Fibroblast of the aortic adventitia (primary cell): ENCODE measurements around the gene BMI1. TPM values are rescaled to one million over a fixed set of nuclear protein-coding genes. Genes with fewer than 3 reads are reported as not detected.

Source experiments
- DNase-seq: peaks from one replicate; pipeline ENCODE4 v3.0.0-alpha.2; 2010; ENCODE audit warnings: low read depth
- H3K4me3 ChIP-seq: 2 replicates; pipeline ENCODE4 v1.5.1; 2011; ENCODE audit warnings: low read depth, mild to moderate bottlenecking, control low read depth, low read length, moderate library complexity
- CTCF ChIP-seq: IDR thresholded peaks from 2 replicates; pipeline ENCODE4 v1.5.1; 2011; ENCODE audit warnings: mild to moderate bottlenecking, low read length, control low read depth, inconsistent platforms; ENCODE audit not compliant: insufficient read depth
- total RNA-seq: library from RNA; depleted of rRNA; stranded (reverse); fragments of >200 nt; gene quantifications from 2 replicates; pipeline ENCODE4 v1.2.3, GENCODE V29; 2012; ENCODE audit warnings: low replicate concordance

The BMI1 gene
- total RNA-seq, 1 donor = 60.9 TPM

GRCh38 chr10:22310928-22311327, 10.0 kb upstream of the BMI1 start:
- H3K4me3 ChIP-seq = no peak overlapping the region
- DNase-seq = no peak
- TF ChIP-seq CTCF = no peak

- no peak overlapping the region for H3K4me3 ChIP-seq
- no peak for DNase-seq
- no peak for TF ChIP-seq CTCF
Observed at GRCh38 chr10:22314852-22315251, 6.0 kb upstream of the BMI1 start.

- peak overlapping the region; percentile 73 for H3K4me3 ChIP-seq
- no peak for DNase-seq
- no peak for TF ChIP-seq CTCF
Observed at GRCh38 chr10:22315455-22316285, 5.2 kb upstream of the BMI1 start.

- peak; percentile 89 for DNase-seq
- no peak for TF ChIP-seq CTCF
Observed at GRCh38 chr10:22316286-22317075, 4.4 kb upstream of the BMI1 start, which contains the start of gene COMMD3. Gene COMMD3, plus strand, starts transcription at chr10:22316388. Its CDS starts 30 bp downstream, at chr10:22316418.

GRCh38 chr10:22317076-22317370, 3.9 kb upstream of the BMI1 start:
- TF ChIP-seq CTCF = no peak
- no peak for DNase-seq
- peak overlapping the region; percentile 73 for H3K4me3 ChIP-seq

More at GRCh38 chr10:22316286-22317075, 4.4 kb upstream of the BMI1 start, which contains the start of gene COMMD3:
- peak within 1 kb of the TSS; percentile 73 for H3K4me3 ChIP-seq

GRCh38 chr10:22317771-22318565, 2.9 kb upstream of the BMI1 start:
- TF ChIP-seq CTCF = no peak
- DNase-seq = no peak
- H3K4me3 ChIP-seq = no peak overlapping the region
